Upper lobe of left lung (tissue), 4 donors: ENCODE results near the gene GOLGA6L7.
"Not testable (repeated sequence)": the region's sequence is repeated elsewhere in the genome, so short reads cannot be mapped to it uniquely, and the experiment has no call there.

ENCODE experiments used
- CTCF ChIP-seq, 6 experiments: fragments of 450-650 bp in 4 of 6; fragments of 200-600 bp in 2 of 6; sonication (generic) in 2 of 6; IDR thresholded peaks; one replicate each; pipeline ENCODE4 v1.5.1; 2016 to 2019; ENCODE audit warnings: antibody characterized with exemption in 6 of 6
- POLR2A ChIP-seq, 4 donors: fragments of 450-650 bp; IDR thresholded peaks; one replicate each; pipeline ENCODE4 v1.5.1; 2016 to 2017; ENCODE audit warnings: antibody characterized with exemption in 4 of 4, mild to moderate bottlenecking in 2 of 4
- POLR2AphosphoS5 ChIP-seq, 2 donors: sonication (generic); formaldehyde crosslinking; IDR thresholded peaks; one replicate each; pipeline ENCODE4 v1.5.1; 2017; ENCODE audit warnings: antibody characterized with exemption in 2 of 2

GRCh38 chr15:28848521-28848920 lies at the start of gene GOLGA6L7:
- not testable (repeated sequence) for TF ChIP-seq POLR2AphosphoS5, POLR2A, CTCF (IDR thresholded peaks at IDR 0.05)
